AG08396 (cell line): ENCODE data around the gene MYCBP2.
"Not testable (repeated sequence)": the region's sequence is repeated elsewhere in the genome, so short reads cannot be mapped to it uniquely, and the experiment has no call there.

Experiments
- DNase-seq: peaks from one replicate; pipeline ENCODE4 v3.0.0; 2012; ENCODE audit warnings: low spot score, mixed read lengths

MYCBP2 gene

GRCh38 chr13:77033717-77034302 lies 293.1 kb downstream of the MYCBP2 start:
- DNase-seq = no peak

GRCh38 chr13:77031656-77032243 lies 295.1 kb downstream of the MYCBP2 start:
- no peak for DNase-seq

- DNase-seq = no peak
Observed at GRCh38 chr13:77029436-77029835, 297.5 kb downstream of the MYCBP2 start.

- DNase-seq = no peak
Observed at GRCh38 chr13:77028202-77028601, 298.7 kb downstream of the MYCBP2 start.

- peak; percentile 96 for DNase-seq
Observed at GRCh38 chr13:77026861-77027621, 299.9 kb downstream of the MYCBP2 start, which contains the start of gene FBXL3. FBXL3 (minus strand) TSS chr13:77027159; CDS start chr13:77021860, 5,299 bp downstream.

GRCh38 chr13:77026255-77026860 lies 300.5 kb downstream of the MYCBP2 start:
- DNase-seq = peak; percentile 79

GRCh38 chr13:77022341-77022740 lies 304.6 kb downstream of the MYCBP2 start:
- peak; percentile 33 for DNase-seq

GRCh38 chr13:77019756-77020155 lies 307.1 kb downstream of the MYCBP2 start:
- no peak for DNase-seq

GRCh38 chr13:77016888-77017623 lies 309.8 kb downstream of the MYCBP2 start:
- DNase-seq = no peak

GRCh38 chr13:77016251-77016812 lies 310.6 kb downstream of the MYCBP2 start:
- no peak for DNase-seq

- DNase-seq = no peak
Observed at GRCh38 chr13:77014906-77015685, 311.8 kb downstream of the MYCBP2 start.

GRCh38 chr13:77013853-77014542 lies 312.9 kb downstream of the MYCBP2 start:
- no peak for DNase-seq

GRCh38 chr13:77009719-77010118 lies 317.2 kb downstream of the MYCBP2 start:
- not testable (repeated sequence) for DNase-seq

- no peak for DNase-seq
Observed at GRCh38 chr13:77009011-77009410, 317.9 kb downstream of the MYCBP2 start.

GRCh38 chr13:77008337-77008736 lies 318.6 kb downstream of the MYCBP2 start:
- DNase-seq = not testable (repeated sequence)

- peak; percentile 29 for DNase-seq
Observed at GRCh38 chr13:77002590-77003190, 324.2 kb downstream of the MYCBP2 start.

- DNase-seq = no peak
Observed at GRCh38 chr13:77001963-77002587, 324.8 kb downstream of the MYCBP2 start.

GRCh38 chr13:77001540-77001939 lies 325.4 kb downstream of the MYCBP2 start:
- no peak for DNase-seq

GRCh38 chr13:77000475-77000874 lies 326.4 kb downstream of the MYCBP2 start:
- DNase-seq = no peak
